GM13976 (cell line): ENCODE measurements around the gene TAB3.

ENCODE experiments used
- DNase-seq: peaks from one replicate; pipeline ENCODE4 v3.0.0; 2012; ENCODE audit warnings: low spot score
- CTCF ChIP-seq: IDR thresholded peaks from 2 replicates; pipeline ENCODE4 v1.5.1; 2012; ENCODE audit warnings: borderline replicate concordance, mild to moderate bottlenecking; ENCODE audit not compliant: insufficient read depth; ENCODE audit errors: extremely low read depth, missing control alignments, control extremely low read depth
- in situ Hi-C: fragments of 300-500 bp; cut with MboI; formaldehyde crosslinking; loops from one replicate; pipeline ENCODE4 v1.12.0; 2022; ENCODE audit warnings: low sequenced_read_pairs, mixed read lengths, inconsistent platforms; ENCODE audit not compliant: unreplicated experiment

TAB3 gene

GRCh38 chrX:30831082-30831481, 58.0 kb downstream of the TAB3 start:
- no peak for TF ChIP-seq CTCF
- no peak for DNase-seq
- in situ Hi-C loops = no loop called here

GRCh38 chrX:30830326-30830943, 58.6 kb downstream of the TAB3 start:
- no peak for DNase-seq
- no peak for TF ChIP-seq CTCF
- in situ Hi-C loops = no loop called here

GRCh38 chrX:30824275-30824674, 64.8 kb downstream of the TAB3 start:
- in situ Hi-C loops = loop anchor here (10.0 kb wide), 1 partner anchor 89 kb away; no protein-coding TSS in a partner anchor
- no peak for TF ChIP-seq CTCF
- DNase-seq = no peak

GRCh38 chrX:30822764-30823163, 66.3 kb downstream of the TAB3 start:
- in situ Hi-C loops = loop anchor here (10.0 kb wide), 1 partner anchor 88 kb away; no protein-coding TSS in a partner anchor
- no peak for DNase-seq
- no peak for TF ChIP-seq CTCF

- no peak for DNase-seq
- TF ChIP-seq CTCF = no peak
- in situ Hi-C loops = loop anchor here (10.0 kb wide), 1 partner anchor 87 kb away; no protein-coding TSS in a partner anchor
Measured at GRCh38 chrX:30822068-30822681, 66.9 kb downstream of the TAB3 start.

- in situ Hi-C loops = loop anchor here (10.0 kb wide), 1 partner anchor 86 kb away; no protein-coding TSS in a partner anchor
- no peak for TF ChIP-seq CTCF
- DNase-seq = no peak
Measured at GRCh38 chrX:30821116-30821515, 67.9 kb downstream of the TAB3 start.
